Measurements from ENCODE around the gene TRIM51G. TPM values are rescaled to one million over a fixed set of nuclear protein-coding genes. Genes with fewer than 3 reads are reported as not detected.
"Not testable (repeated sequence)": the region's sequence is repeated elsewhere in the genome, so short reads cannot be mapped to it uniquely, and the experiment has no call there.

The TRIM51G gene, protein sequence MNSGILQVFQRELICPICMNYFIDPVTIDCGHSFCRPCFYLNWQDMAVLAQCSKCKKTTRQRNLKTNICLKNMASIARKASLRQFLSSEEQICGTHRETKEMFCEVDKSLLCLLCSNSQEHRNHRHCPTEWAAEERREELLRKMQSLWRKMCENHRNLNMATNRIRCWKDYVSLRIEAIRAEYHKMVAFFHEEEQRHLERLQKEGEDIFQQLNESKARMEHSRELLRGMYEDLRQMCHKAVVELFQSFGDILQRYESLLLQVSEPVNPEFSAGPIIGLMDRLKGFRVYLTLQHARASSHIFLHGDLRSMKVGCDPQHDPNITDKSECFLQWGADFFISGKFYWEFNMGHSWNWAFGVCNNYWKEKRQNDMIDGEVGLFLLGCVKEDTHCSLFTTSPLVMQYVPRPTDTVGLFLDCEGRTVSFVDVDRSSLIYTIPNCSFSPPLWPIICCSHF
- not detected in 3 replicates for total RNA-seq

DNA sequence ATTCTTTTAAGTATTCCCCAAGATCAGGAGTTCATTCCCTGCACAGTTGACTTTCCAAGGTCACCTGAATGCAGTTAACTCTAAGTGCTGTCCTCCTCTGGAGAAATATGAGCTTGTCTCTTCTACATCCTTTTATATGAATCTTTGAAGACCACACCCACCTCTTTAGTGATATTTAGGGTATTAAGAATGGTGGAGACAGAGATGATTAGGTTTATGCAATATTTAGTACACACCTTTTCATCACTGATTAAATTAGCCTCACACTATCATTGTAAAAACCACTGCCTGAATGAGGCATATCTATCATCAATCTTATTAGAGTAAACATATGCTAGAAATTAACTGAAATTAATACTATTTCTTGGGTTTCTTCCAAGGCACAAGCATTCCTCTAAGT, at the start of gene TRIM51G:
Gene TRIM51G (minus strand): TSS at position 101 of the 400 bp plus-strand sequence. CDS start 2,190 bp downstream, outside the sequence.
- not testable (repeated sequence) for H3K27me3 Mint-ChIP-seq (ENCODE audit: low read depth); DNase-seq (ENCODE audit: low spot score in 2 of 2, unreplicated experiment in 2 of 2); H3K27ac Mint-ChIP-seq; H3K4me1 Mint-ChIP-seq; H3K36me3 Mint-ChIP-seq; H3K4me3 Mint-ChIP-seq
- peaks cover 56% of the 10 kb centered on the region for H3K9me3 Mint-ChIP-seq

GRCh38 chr11:49028523-49028922, 44.8 kb upstream of the TRIM51G start, which contains the start of gene TRIM49B:
Gene TRIM49B, plus strand, starts transcription at chr11:49028823. Its CDS starts 2,777 bp downstream, at chr11:49031600.
- not testable (repeated sequence) for H3K27me3 Mint-ChIP-seq (ENCODE audit: low read depth); H3K36me3 Mint-ChIP-seq; DNase-seq (ENCODE audit: low spot score in 2 of 2, unreplicated experiment in 2 of 2); H3K27ac Mint-ChIP-seq; H3K4me3 Mint-ChIP-seq; H3K4me1 Mint-ChIP-seq
- H3K9me3 Mint-ChIP-seq: peaks cover 45% of the 10 kb centered on the region

DNA sequence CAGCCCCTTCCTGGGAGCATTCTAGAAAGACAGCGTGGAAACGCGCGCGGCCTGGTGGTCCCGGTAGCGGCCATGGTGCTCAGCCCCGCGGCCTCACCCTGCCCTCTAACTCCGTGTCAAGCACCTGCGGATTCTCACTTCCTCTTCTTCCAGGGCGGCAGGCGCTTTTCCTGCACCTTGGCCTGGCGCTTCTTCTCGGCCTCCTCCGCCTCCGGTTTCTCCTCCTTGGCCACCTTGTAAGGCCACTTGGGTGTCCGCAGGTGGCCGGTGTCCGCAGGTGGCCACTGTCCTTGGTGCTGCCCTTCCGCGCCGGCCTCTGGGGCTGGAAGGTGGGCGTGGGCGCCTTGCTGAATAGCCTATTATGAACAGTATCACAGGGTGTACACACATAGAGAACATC, 15.1 kb downstream of the TRIM51G start:
- not testable (repeated sequence) for DNase-seq (ENCODE audit: low spot score in 2 of 2, unreplicated experiment in 2 of 2); H3K4me1 Mint-ChIP-seq; H3K27ac Mint-ChIP-seq; H3K36me3 Mint-ChIP-seq; H3K27me3 Mint-ChIP-seq (ENCODE audit: low read depth); H3K4me3 Mint-ChIP-seq
- peaks cover 39% of the 10 kb centered on the region for H3K9me3 Mint-ChIP-seq

DNA sequence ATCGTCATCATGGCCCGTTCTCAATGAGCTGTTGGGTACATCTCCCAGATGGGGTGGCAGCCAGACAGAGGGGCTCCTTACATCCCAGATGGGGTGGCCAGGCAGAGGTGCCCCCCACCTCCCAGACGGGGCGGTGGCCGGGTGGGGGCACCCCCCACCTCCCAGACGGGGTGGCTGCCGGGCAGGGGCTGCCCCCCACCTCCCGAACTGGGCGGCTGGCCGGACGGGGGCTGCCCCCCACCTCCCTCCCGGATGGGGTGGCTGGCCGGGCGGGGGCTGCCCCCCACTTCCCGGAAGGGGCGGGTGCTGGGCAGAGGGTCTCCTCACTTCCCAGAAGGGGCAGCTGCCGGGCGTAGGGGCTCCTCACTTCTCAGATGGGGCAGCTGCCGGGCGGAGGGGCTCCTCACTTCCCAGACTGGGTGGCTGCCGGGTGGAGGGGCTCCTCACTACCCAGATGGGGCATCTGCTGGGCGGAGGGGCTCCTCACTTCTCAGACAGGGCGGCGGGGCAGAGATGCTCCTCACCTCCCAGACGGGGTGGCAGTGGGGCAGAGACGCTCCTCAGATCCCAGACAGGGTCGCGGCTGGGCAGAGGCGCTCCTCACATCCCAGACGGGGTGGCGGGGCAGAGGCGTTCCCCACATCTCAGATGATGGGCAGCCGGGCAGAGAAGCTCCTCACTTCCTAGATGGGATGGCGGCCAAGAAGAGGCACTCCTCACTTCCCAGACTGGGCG, 28.2 kb downstream of the TRIM51G start:
- DNase-seq (ENCODE audit: low spot score in 2 of 2, unreplicated experiment in 2 of 2); H3K4me3 Mint-ChIP-seq: not testable (repeated sequence)
- H3K9me3 Mint-ChIP-seq: peaks cover 54% of the 10 kb centered on the region

DNA sequence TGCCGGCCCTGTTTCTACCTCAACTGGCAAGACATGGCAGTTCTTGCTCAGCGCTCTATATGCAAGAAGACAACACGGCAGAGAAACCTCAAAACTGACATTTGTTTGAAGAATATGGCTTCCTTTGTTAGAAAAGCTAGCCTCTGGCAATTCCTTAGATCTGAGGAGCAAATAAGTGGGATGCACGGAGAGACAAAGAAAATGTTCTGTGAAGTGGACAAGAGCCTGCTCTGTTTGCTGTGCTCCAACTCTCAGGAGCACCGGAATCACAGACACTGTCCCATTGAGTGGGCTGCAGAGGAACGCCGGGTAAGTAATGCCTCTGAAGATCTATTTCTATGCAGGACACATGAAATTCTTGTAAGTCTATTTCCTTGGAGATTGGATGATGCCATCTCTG, 37.9 kb downstream of the TRIM51G start:
- not testable (repeated sequence) for H3K27me3 Mint-ChIP-seq (ENCODE audit: low read depth); H3K4me3 Mint-ChIP-seq; H3K4me1 Mint-ChIP-seq; DNase-seq (ENCODE audit: low spot score in 2 of 2, unreplicated experiment in 2 of 2); H3K27ac Mint-ChIP-seq; H3K36me3 Mint-ChIP-seq
- peaks cover 58% of the 10 kb centered on the region for H3K9me3 Mint-ChIP-seq

More for the DNA sequence above, 28.2 kb downstream of the TRIM51G start:
- H3K27me3 Mint-ChIP-seq (ENCODE audit: low read depth); H3K27ac Mint-ChIP-seq; H3K36me3 Mint-ChIP-seq; H3K4me1 Mint-ChIP-seq: not testable (repeated sequence)

Other genes with a start within 250 kb of the TRIM51G start
- not detected in 3 replicates for gene TRIM49B, start 44.9 kb upstream of the TRIM51G start, total RNA-seq
- not detected in 3 replicates for gene TRIM64C, start 75.2 kb upstream of the TRIM51G start, total RNA-seq
- gene FOLH1, start 224.7 kb upstream of the TRIM51G start, total RNA-seq: not detected in 3 replicates